A673 (cell line): Measurements from ENCODE around the gene IFNL2. TPM values are rescaled to one million over a fixed set of nuclear protein-coding genes. Genes with fewer than 3 reads are reported as not detected.

Experiments used
- BruUV-seq: library from RNA; stranded (reverse); fragments of 400-500 nt; replicated peaks from 2 replicates; lab custom pipeline; 2021; lab: Mats Ljungman, UMichigan
- CTCF ChIA-PET: fragments of 300-600 bp; sonication (Branson Sonifier 250); formaldehyde crosslinking; loops from one replicate; lab custom pipeline; 2022; ENCODE audit warnings: antibody characterized with exemption; lab: Charles Lee
- POLR2A ChIA-PET: fragments of 300-600 bp; sonication (Branson Sonifier 250); formaldehyde crosslinking; loops from one replicate; lab custom pipeline; 2022; ENCODE audit warnings: antibody characterized with exemption; ENCODE audit not compliant: low non-redundant PET; lab: Charles Lee
- DNase-seq: peaks from one replicate; pipeline ENCODE4 v3.0.0-alpha.2; 2015; ENCODE audit warnings: low spot score
- H3K27ac ChIP-seq: fragments of 200-600 bp; sonication (generic); 2 replicates; pipeline ENCODE4 v1.5.1; 2016; ENCODE audit warnings: mixed run types, low read depth, mild to moderate bottlenecking, mixed read lengths, antibody characterized with exemption, low read length; ENCODE audit not compliant: poor library complexity, severe bottlenecking
- H3K27me3 ChIP-seq: fragments of 200-600 bp; sonication (generic); replicated peaks from 2 replicates; pipeline ENCODE4 v1.6.1; 2017; ENCODE audit warnings: mixed run types, low read depth, mild to moderate bottlenecking, mixed read lengths, antibody characterized with exemption, low read length; ENCODE audit not compliant: insufficient read depth, poor library complexity
- H3K36me3 ChIP-seq: fragments of 200-600 bp; sonication (generic); 2 replicates; pipeline ENCODE4 v1.6.1; 2016; ENCODE audit warnings: mixed run types, mild to moderate bottlenecking, mixed read lengths, antibody characterized with exemption, low read length; ENCODE audit not compliant: insufficient read depth, poor library complexity, severe bottlenecking
- H3K4me1 ChIP-seq: fragments of 200-600 bp; sonication (generic); 2 replicates; pipeline ENCODE4 v1.6.1; 2017; ENCODE audit warnings: mixed run types, mild to moderate bottlenecking, mixed read lengths, antibody characterized with exemption, low read length; ENCODE audit not compliant: insufficient read depth, poor library complexity, severe bottlenecking
- H3K4me3 ChIP-seq: fragments of 200-600 bp; sonication (generic); 2 replicates; pipeline ENCODE4 v1.5.1; 2016; ENCODE audit warnings: low read depth, mixed run types, mild to moderate bottlenecking, mixed read lengths, low read length; ENCODE audit not compliant: poor library complexity, severe bottlenecking
- H3K9me3 ChIP-seq: fragments of 200-600 bp; sonication (generic); 2 replicates; pipeline ENCODE4 v1.6.1; 2016; ENCODE audit warnings: mixed run types, low read depth, mild to moderate bottlenecking, mixed read lengths, antibody characterized with exemption, low read length; ENCODE audit not compliant: poor library complexity, severe bottlenecking
- CTCF ChIP-seq: fragments of 300-800, 200-600 bp; sonication (generic); conservative IDR thresholded peaks from 2 replicates; pipeline ENCODE4 v1.5.1; 2017; ENCODE audit warnings: low read depth, mild to moderate bottlenecking, antibody characterized with exemption, low read length, moderate library complexity, mixed read lengths
- EZH2 ChIP-seq: fragments of 200-600 bp; sonication (generic); IDR thresholded peaks from 2 replicates; pipeline ENCODE4 v1.6.1; 2017; ENCODE audit warnings: borderline replicate concordance, low read depth, mild to moderate bottlenecking, mixed read lengths, antibody characterized with exemption, low read length; ENCODE audit not compliant: poor library complexity, severe bottlenecking
- intact Hi-C: fragments of 100-400 bp; cut with micrococcal nuclease; formaldehyde crosslinking; loops from one replicate; pipeline ENCODE4 v1.10.0; 2022; ENCODE audit not compliant: unreplicated experiment
- total RNA-seq: library from RNA; stranded (reverse); gene quantifications from 2 replicates; pipeline ENCODE4 v1.2.3, GENCODE V29; 2021

IFNL2 gene
- total RNA-seq, 1 experiment from 2014 or later = not detected

GRCh38 chr19:39246951-39247669 is 21.1 kb upstream of the IFNL2 start:
- Histone ChIP-seq H3K36me3 (no peaks in the 10 kb centered on the region), H3K4me3 (no peak overlapping the region), H3K4me1 (no peaks in the 10 kb centered on the region), H3K9me3 (no peaks in the 10 kb centered on the region), H3K27ac (no peak overlapping the region), H3K27me3 (peaks cover 40% of the 10 kb centered on the region)
- intact Hi-C loops = no loop called here
- peak; percentile 45 for DNase-seq
- BruUV-seq = no TSS peak
- no peak for TF ChIP-seq EZH2
- no peak for TF ChIP-seq CTCF
- ChIA-PET CTCF (no interaction called here), POLR2A (no interaction called here)

GRCh38 chr19:39247701-39248664 is 20.2 kb upstream of the IFNL2 start:
- intact Hi-C loops = no loop called here
- no TSS peak for BruUV-seq
- TF ChIP-seq EZH2 (peak; percentile 61), CTCF (no peak)
- no peak overlapping the region for H3K4me3 ChIP-seq
- H3K9me3 ChIP-seq = no peaks in the 10 kb centered on the region
- no peak overlapping the region for H3K27ac ChIP-seq
- no peaks in the 10 kb centered on the region for H3K36me3 ChIP-seq
- no peaks in the 10 kb centered on the region for H3K4me1 ChIP-seq
- ChIA-PET POLR2A (no interaction called here), CTCF (no interaction called here)
- peaks cover 45% of the 10 kb centered on the region for H3K27me3 ChIP-seq
- DNase-seq = no peak

GRCh38 chr19:39248806-39249205 is 19.4 kb upstream of the IFNL2 start, which contains the start of gene IFNL4:
IFNL4 (minus strand) TSS chr19:39248856.
- TF ChIP-seq CTCF = no peak
- no peak for TF ChIP-seq EZH2
- no peaks in the 10 kb centered on the region for H3K4me1 ChIP-seq
- BruUV-seq = no TSS peak
- intact Hi-C loops = no loop called here
- no peak within 1 kb of the TSS for H3K27ac ChIP-seq
- no peaks in the 10 kb centered on the region for H3K36me3 ChIP-seq
- POLR2A ChIA-PET = no interaction called here
- H3K27me3 ChIP-seq = peaks cover 45% of the 10 kb centered on the region
- DNase-seq = no peak
- CTCF ChIA-PET = no interaction called here
- no peak within 1 kb of the TSS for H3K4me3 ChIP-seq
- H3K9me3 ChIP-seq = no peaks in the 10 kb centered on the region
